Kidney (tissue), 14 donors: ENCODE measurements around the gene CUL3. TPM values are rescaled to one million over a fixed set of nuclear protein-coding genes. Genes with fewer than 3 reads are reported as not detected.

Experiments
- DNase-seq, 5 donors: peaks; one replicate each; pipeline ENCODE4 v3.0.0-alpha.2; 2013 to 2020
- FAIRE-seq: peaks from 2 replicates; lab custom pipeline; 2012; peaks lifted over from hg19 to GRCh38; lab: Jason Lieb, UNC
- H3K27ac ChIP-seq, 2 donors: one replicate each; pipeline ENCODE4 v1.7.0; 2013; ENCODE audit warnings: low read depth in 2 of 2, low read length in 2 of 2, inconsistent platforms in 1 of 2
- H3K27me3 ChIP-seq: one replicate; pipeline ENCODE4 v1.7.1; 2013; ENCODE audit warnings: low read length, inconsistent platforms; ENCODE audit not compliant: control insufficient read depth, insufficient read depth
- H3K36me3 ChIP-seq, 3 donors: one replicate each; pipeline versions ENCODE4 v1.7.0 to v1.7.1; 2013; ENCODE audit warnings: low read length in 3 of 3, control low read depth in 1 of 3, inconsistent platforms in 1 of 3; ENCODE audit not compliant: insufficient read depth in 3 of 3, control insufficient read depth in 2 of 3
- H3K4me1 ChIP-seq, 3 donors: one replicate each; pipeline versions ENCODE4 v1.7.0 to v1.7.1; 2013; ENCODE audit warnings: low read length in 3 of 3, inconsistent platforms in 1 of 3, low read depth in 1 of 3; ENCODE audit not compliant: control insufficient read depth in 2 of 3, insufficient read depth in 2 of 3
- H3K4me3 ChIP-seq, 3 donors: one replicate each; pipeline versions ENCODE4 v1.7.0 to v1.8.1; 2013; ENCODE audit warnings: low read length in 3 of 3, control low read depth in 1 of 3, inconsistent platforms in 1 of 3
- H3K9ac ChIP-seq, 3 donors: one replicate each; pipeline versions ENCODE4 v1.7.0 to v1.7.1; 2013; ENCODE audit warnings: low read length in 3 of 3, control low read depth in 1 of 3, inconsistent platforms in 1 of 3
- H3K9me3 ChIP-seq, 3 donors: one replicate each; pipeline versions ENCODE4 v1.7.0 to v1.7.1; 2013; ENCODE audit warnings: low read length in 3 of 3, control low read depth in 1 of 3, inconsistent platforms in 1 of 3; ENCODE audit not compliant: control insufficient read depth in 2 of 3, insufficient read depth in 1 of 3
- intact Hi-C: fragments of 100-400 bp; cut with DNase I; formaldehyde crosslinking; loops from one replicate; pipeline ENCODE4 v1.11.1; 2022
- polyA plus RNA-seq: library from polyadenylated mRNA; stranded (reverse); fragments of 350-450 nt; fragmentation: Illumina TruSeq; extraction: RNeasy Lipid Tissue Mini Kit (QIAGEN cat#74804); gene quantifications from one replicate; pipeline ENCODE4 v1.2.3, GENCODE V29; 2014; ENCODE audit warnings: low read depth, low replicate concordance; ENCODE audit not compliant: insufficient read depth
- total RNA-seq: library from RNA; stranded (reverse); fragmentation: NEBNext Ultra II Directional; extraction: Animal tissue kit (Norgen Biotek cat#: 25700); gene quantifications from one replicate; pipeline ENCODE4 v1.2.1, GENCODE V29; 2021
- TF ChIP-seq, protein P1 (sequence below): IDR thresholded peaks from 3 replicates; pipeline ENCODE4 v1.5.1; 2012; ENCODE audit warnings: mild to moderate bottlenecking, moderate library complexity, borderline replicate concordance; ENCODE audit not compliant: insufficient read depth; ENCODE audit errors: extremely low read depth
- donor health status: control.
- donor health status: control.
- donor health status: control.
- donor health status: control.
- donor health status: control.
- donor health status: DM: yes; HTN: yes; CAD: no.
- donor health status: Normal renal cell carcinoma (clear cell type).

CUL3 gene
- total and polyA plus RNA-seq, 2 donors from 2014 or later, result 78.5 to 81.2 TPM

DNA sequence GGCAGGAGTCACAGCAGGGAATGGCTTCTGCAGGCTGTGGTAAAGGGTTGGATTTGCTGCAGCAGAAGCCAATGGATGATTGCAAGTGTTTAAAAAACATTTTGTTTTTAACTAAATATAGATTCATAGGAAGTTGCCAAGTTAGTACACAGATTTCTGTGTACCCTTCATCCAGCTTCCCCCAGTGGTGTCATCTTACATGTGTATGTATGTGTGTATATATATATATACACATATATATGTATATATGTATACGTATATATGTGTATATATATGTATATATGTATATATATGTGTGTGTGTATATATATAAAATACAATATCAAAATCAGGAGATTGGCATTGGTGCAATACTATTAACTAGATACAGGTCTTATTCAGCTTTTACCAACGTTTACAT, 164.1 kb downstream of the CUL3 start:
- H3K27me3 ChIP-seq, result no peaks in the 10 kb centered on the region
- no peak for FAIRE-seq
- H3K9ac ChIP-seq, result no peak overlapping the region
- H3K9me3 ChIP-seq, result no peaks in the 10 kb centered on the region
- TF ChIP-seq, protein P1, sequence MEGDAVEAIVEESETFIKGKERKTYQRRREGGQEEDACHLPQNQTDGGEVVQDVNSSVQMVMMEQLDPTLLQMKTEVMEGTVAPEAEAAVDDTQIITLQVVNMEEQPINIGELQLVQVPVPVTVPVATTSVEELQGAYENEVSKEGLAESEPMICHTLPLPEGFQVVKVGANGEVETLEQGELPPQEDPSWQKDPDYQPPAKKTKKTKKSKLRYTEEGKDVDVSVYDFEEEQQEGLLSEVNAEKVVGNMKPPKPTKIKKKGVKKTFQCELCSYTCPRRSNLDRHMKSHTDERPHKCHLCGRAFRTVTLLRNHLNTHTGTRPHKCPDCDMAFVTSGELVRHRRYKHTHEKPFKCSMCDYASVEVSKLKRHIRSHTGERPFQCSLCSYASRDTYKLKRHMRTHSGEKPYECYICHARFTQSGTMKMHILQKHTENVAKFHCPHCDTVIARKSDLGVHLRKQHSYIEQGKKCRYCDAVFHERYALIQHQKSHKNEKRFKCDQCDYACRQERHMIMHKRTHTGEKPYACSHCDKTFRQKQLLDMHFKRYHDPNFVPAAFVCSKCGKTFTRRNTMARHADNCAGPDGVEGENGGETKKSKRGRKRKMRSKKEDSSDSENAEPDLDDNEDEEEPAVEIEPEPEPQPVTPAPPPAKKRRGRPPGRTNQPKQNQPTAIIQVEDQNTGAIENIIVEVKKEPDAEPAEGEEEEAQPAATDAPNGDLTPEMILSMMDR, result no peak
- no peak for DNase-seq
- no peak overlapping the region for H3K4me3 ChIP-seq
- H3K27ac ChIP-seq, result no peak overlapping the region
- intact Hi-C loops, result no loop called here
- H3K36me3 ChIP-seq, result no peaks in the 10 kb centered on the region
- no peaks in the 10 kb centered on the region for H3K4me1 ChIP-seq

Other genes with a start within 250 kb of the CUL3 start
- 2.0 TPM for gene FAM124B, start 183.3 kb downstream of the CUL3 start, total RNA-seq
- 0.90 TPM for gene FAM124B, start 183.3 kb downstream of the CUL3 start, polyA plus RNA-seq
- gene CCDC195, start 131.0 kb upstream of the CUL3 start, total RNA-seq, result not detected
- not detected for gene CCDC195, start 131.0 kb upstream of the CUL3 start, polyA plus RNA-seq